Measurements from ENCODE around the gene LILRB1. TPM values are rescaled to one million over a fixed set of nuclear protein-coding genes. Genes with fewer than 3 reads are reported as not detected.
"Not testable (repeated sequence)": the region's sequence is repeated elsewhere in the genome, so short reads cannot be mapped to it uniquely, and the experiment has no call there.

Gene LILRB1
- total and polyA plus RNA-seq, 9 of the 15 experiments (the other 6 are each of a cell fraction or from before 2014, with no cell fraction given) = not detected

- BruUV-seq (replicated peaks) = not testable (repeated sequence)
Measured at GRCh38 chr19:54643583-54643982, 13.3 kb downstream of the LILRB1 start.

DNA sequence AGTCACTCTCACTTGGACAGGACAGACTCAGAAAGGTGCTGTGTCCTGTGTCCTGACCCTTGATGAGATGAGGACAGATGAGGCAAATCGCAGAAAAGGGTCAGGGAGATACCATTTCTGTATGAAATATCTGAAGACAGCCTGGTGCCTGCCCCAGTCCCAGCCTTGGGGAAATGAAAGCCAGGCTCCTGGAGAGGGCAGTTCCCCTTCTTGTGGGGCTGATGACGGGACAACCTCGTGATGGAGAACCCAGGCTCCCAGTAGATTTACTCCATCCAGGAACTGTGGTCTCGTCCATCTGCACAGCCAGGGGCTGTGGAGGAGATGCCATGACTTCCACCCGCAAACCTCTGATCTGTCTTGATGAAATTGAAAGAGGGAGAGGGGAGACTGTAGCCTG, 13.8 kb downstream of the LILRB1 start:
- CTCF ChIA-PET (ENCODE audit: low intra/inter-chr PET ratio) = no interaction called here
- FAIRE-seq = no peak
- WGBS (ENCODE audit: insufficient coverage, low coverage, missing lambda C conversion rate) = 0% methylated on average over 5 of the region's 5 CpGs
- Histone ChIP-seq H3K9me3 (replicated peaks; ENCODE audit: control insufficient read depth, insufficient read depth, low read depth, low read length) (no peaks in the 10 kb centered on the region), H3K4me2 (ENCODE audit: insufficient read depth, low read length) (no peak overlapping the region), H3K27me3 (ENCODE audit: control insufficient read depth in 2 of 2, insufficient read depth in 2 of 2, low read length in 2 of 2) (peaks cover 12 to 14% of the 10 kb centered on the region in 2 experiments; a peak in 4 of 5 replicates), H2AFZ (ENCODE audit: low read depth, low read length) (no peak overlapping the region), H3K9me1 (ENCODE audit: control insufficient read depth, insufficient read depth, low read length) (no peaks in the 10 kb centered on the region), H3K4me3 (no peak overlapping the region), H3K27ac (ENCODE audit: extremely low read depth, low read depth, low read length) (no peak overlapping the region), H3K79me2 (ENCODE audit: control insufficient read depth, insufficient read depth, low read length) (no peaks in the 10 kb centered on the region), H3K9ac (ENCODE audit: insufficient read depth in 1 of 2, low read depth in 2 of 2, low read length in 2 of 2) (no peak overlapping the region), H3K36me3 (ENCODE audit: control insufficient read depth, insufficient read depth, low read length) (no peaks in the 10 kb centered on the region), H3K4me1 (replicated peaks in 1 of 2; ENCODE audit: control insufficient read depth in 2 of 2, insufficient read depth in 2 of 2, low read length in 2 of 2) (no peaks in the 10 kb centered on the region), H4K20me1 (replicated peaks; ENCODE audit: control insufficient read depth, insufficient read depth, low read length) (no peaks in the 10 kb centered on the region)
- TF ChIP-seq, protein P1, sequence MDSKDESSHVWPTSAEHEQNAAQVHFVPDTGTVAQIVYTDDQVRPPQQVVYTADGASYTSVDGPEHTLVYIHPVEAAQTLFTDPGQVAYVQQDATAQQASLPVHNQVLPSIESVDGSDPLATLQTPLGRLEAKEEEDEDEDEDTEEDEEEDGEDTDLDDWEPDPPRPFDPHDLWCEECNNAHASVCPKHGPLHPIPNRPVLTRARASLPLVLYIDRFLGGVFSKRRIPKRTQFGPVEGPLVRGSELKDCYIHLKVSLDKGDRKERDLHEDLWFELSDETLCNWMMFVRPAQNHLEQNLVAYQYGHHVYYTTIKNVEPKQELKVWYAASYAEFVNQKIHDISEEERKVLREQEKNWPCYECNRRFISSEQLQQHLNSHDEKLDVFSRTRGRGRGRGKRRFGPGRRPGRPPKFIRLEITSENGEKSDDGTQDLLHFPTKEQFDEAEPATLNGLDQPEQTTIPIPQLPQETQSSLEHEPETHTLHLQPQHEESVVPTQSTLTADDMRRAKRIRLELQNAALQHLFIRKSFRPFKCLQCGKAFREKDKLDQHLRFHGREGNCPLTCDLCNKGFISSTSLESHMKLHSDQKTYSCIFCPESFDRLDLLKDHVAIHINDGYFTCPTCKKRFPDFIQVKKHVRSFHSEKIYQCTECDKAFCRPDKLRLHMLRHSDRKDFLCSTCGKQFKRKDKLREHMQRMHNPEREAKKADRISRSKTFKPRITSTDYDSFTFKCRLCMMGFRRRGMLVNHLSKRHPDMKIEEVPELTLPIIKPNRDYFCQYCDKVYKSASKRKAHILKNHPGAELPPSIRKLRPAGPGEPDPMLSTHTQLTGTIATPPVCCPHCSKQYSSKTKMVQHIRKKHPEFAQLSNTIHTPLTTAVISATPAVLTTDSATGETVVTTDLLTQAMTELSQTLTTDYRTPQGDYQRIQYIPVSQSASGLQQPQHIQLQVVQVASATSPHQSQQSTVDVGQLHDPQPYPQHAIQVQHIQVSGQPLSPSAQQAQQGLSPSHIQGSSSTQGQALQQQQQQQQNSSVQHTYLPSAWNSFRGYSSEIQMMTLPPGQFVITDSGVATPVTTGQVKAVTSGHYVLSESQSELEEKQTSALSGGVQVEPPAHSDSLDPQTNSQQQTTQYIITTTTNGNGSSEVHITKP (IDR thresholded peaks at IDR 0.05; ENCODE audit: partially characterized antibody) = peak; percentile 15
- no peak for TF ChIP-seq HEY1 (CRISPR knock-in tag; IDR thresholded peaks at IDR 0.05; ENCODE audit: borderline replicate concordance)
- DNase-seq (ENCODE audit: extremely low read depth in 1 of 4, low spot score in 3 of 4) = no peak
- intact Hi-C loops (cut with micrococcal nuclease) (no loop called here), in situ Hi-C loops (cut with MboI) (no loop called here)
- POLR2A ChIA-PET = interaction anchor here (0.9 kb wide), 1 partner anchor 26 kb away, joined by 3 read pairs; no protein-coding TSS in a partner anchor
- no TSS peak for BruUV-seq (replicated peaks)
- ATAC-seq = no peak

More at GRCh38 chr19:54643583-54643982, 13.3 kb downstream of the LILRB1 start:
- H3K27ac ChIP-seq (ENCODE audit: extremely low read depth, low read depth, low read length); H3K9ac ChIP-seq (ENCODE audit: insufficient read depth in 1 of 2, low read depth in 2 of 2, low read length in 2 of 2); H3K36me3 ChIP-seq (ENCODE audit: control insufficient read depth, insufficient read depth, low read length); CTCF ChIA-PET (ENCODE audit: low intra/inter-chr PET ratio); intact Hi-C loops (cut with micrococcal nuclease); FAIRE-seq; H4K20me1 ChIP-seq (replicated peaks; ENCODE audit: control insufficient read depth, insufficient read depth, low read length); H3K4me3 ChIP-seq; H3K4me1 ChIP-seq (replicated peaks in 1 of 2; ENCODE audit: control insufficient read depth in 2 of 2, insufficient read depth in 2 of 2, low read length in 2 of 2); in situ Hi-C loops (cut with MboI); H3K9me3 ChIP-seq (replicated peaks; ENCODE audit: control insufficient read depth, insufficient read depth, low read depth, low read length); H3K9me1 ChIP-seq (ENCODE audit: control insufficient read depth, insufficient read depth, low read length); ATAC-seq; H3K79me2 ChIP-seq (ENCODE audit: control insufficient read depth, insufficient read depth, low read length); H2AFZ ChIP-seq (ENCODE audit: low read depth, low read length); H3K4me2 ChIP-seq (ENCODE audit: insufficient read depth, low read length); DNase-seq (ENCODE audit: extremely low read depth in 1 of 4, low spot score in 3 of 4): not testable (repeated sequence)
- POLR2A ChIA-PET = interaction anchor here (0.9 kb wide), 1 partner anchor 27 kb away, joined by 3 read pairs; no protein-coding TSS in a partner anchor
- 0% methylated on average over 6 of the region's 6 CpGs for whole genome bisulfite sequencing (ENCODE audit: insufficient coverage, low coverage, missing lambda C conversion rate)
- peaks cover 16 to 17% of the 10 kb centered on the region in 2 experiments; a peak in 4 of 5 replicates for H3K27me3 ChIP-seq (ENCODE audit: control insufficient read depth in 2 of 2, insufficient read depth in 2 of 2, low read length in 2 of 2)
- peak; percentile 27; the same call in 1 of the 2 replicates for TF ChIP-seq ZNF316 (IDR thresholded peaks at IDR 0.05)
